Measurements from ENCODE around the gene PLTP.
"Not testable (repeated sequence)": the region's sequence is repeated elsewhere in the genome, so short reads cannot be mapped to it uniquely, and the experiment has no call there.

PLTP gene

DNA sequence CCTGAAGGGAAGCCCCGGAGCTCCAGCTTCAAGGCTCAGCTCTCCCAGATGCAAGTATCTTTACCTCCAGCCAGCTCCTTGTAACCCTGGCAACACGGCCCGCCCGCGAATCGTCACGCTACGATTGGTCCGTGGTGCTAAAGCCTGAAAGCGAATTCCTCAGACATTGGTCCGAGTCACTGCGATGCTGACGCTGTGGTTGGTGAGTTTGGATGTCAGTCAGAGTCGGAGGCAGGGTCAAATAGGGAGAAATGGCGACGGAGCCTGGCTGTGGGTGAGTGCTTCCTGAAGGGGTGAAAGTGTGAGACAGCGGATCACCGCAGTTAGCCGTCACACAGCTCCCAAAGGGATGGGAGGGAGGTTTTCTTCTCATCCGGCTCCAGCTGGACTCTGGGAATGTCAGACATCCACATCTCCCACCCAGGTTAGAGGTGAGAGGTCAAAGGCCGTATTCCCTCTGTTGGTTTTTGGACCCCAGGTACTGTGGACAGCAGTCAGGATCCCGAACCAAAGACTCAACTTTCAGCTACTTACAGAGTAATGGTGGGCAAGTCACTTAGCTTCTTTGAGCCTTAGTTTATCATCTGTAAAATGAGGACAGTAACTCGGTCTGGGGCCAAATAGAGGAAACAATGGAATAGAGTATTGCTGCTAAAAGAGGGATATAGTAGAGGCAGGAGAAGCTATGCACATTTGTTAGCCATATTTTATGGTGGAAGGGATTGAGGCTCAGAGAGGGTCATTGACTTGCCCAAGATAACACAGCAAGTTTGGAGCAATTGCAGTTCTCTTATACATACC is 30.8 kb downstream of the PLTP start, which contains the start of gene ZSWIM1:
TSS of gene ZSWIM1 (plus strand) at position 240 of the 801 bp plus-strand sequence. CDS start 1,366 bp downstream, outside the sequence.
- DNase-seq: peak; percentile 82 to 99 (median 98)

DNA sequence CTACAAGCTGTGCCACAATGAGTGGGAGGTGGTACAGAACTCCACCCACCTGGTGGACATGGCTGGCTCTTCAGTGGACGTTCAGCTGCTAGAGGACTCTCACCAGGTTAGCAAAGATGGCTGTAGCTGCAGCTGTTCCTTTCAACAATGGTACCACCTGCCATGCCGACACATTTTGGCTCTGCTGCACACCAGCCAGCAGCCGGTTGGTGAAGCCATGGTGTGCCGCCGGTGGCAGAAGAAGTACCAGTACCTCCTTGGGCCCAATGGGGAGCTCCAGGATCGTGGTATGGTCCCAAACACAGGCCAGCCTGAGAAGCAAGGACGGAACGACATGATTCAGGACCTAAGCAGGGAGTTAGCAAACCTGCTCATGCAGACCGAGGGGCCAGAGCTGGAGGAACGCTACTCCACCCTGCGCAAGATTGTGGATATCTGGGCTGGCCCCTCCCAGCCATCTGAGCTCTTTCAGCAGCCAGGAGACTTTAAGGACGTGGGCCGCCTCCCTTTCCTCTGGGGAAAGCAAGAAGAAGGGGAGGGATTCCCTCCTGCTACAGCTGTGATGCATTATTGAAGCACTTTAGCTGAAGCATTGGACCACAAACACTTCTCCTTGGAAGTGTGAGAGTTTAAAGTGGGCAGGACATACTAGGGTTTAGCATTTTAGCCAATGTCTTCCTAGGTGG is 33.7 kb downstream of the PLTP start:
- peak in 4 of 58 donors; percentile 3 to 21 (median 20) for DNase-seq

DNA sequence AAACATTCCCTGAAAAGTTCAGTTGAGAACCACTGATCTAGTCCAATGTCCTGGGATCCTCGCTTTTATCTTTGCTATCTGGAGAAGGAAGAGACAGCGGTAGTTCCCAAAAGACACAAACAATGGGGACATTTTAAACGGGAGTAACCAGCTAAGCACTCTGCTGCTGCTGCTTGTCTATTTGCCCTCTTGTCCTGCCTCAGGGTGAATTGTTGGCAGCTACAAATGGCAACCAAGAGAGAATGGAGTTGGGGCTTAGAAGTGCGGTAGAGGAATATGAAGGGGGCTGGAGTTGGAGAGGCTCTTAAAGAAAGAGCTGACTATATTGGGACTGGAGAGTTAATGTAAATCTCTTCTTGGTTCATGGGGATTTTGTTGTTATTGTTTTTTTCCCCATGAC is 37.4 kb downstream of the PLTP start:
- no peak for DNase-seq

DNA sequence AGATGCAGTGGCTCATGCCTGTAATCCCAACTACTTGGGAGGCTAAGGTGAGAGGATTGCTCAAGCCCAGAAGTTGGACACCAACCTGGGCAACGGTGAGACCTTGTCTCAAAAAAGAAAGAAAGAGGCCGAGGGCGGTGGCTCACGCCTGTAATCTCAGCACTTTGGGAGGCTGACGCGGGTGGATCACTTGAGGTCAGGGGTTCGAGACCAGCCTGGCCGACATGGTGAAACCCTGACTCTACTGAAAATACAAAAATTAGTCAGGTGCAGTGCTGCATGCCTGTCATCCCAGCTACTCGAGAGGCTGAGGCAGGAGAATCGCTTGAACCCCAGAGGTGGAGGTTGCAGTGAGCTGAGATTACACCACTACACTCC is 37.9 kb downstream of the PLTP start:
- not testable (repeated sequence) for DNase-seq

DNA sequence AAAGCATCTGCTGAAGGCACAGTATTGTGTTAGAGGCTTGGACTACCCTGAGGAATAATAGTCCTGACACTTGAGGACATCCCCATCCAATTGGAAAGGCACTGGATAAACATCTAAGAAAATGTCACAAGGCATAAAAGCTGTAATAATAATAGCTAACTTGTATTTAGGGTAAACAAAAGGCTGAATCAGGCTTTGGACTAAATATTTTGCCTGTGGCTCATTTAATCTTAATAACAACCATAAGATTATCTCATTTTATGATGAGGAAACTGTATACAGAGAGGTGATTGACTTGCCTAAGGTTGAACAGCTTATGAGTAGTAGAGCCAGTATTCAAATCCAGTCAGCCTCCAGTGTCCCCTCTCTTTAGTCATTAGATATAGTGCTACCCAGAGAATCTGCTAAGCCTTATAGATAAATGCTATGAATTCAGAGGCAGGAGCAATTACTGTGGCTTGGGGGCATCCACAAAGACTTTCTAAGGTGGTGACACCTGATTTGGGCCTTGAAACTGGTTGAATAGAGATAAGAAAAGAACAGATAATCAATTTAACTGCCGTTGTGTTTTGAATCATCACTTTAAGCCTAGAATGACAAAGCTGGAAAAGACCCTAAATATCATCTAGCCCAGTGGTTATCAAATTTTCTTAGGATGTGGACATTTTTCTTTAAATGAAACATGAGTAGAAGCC is 38.4 kb downstream of the PLTP start:
- no peak for DNase-seq

DNA sequence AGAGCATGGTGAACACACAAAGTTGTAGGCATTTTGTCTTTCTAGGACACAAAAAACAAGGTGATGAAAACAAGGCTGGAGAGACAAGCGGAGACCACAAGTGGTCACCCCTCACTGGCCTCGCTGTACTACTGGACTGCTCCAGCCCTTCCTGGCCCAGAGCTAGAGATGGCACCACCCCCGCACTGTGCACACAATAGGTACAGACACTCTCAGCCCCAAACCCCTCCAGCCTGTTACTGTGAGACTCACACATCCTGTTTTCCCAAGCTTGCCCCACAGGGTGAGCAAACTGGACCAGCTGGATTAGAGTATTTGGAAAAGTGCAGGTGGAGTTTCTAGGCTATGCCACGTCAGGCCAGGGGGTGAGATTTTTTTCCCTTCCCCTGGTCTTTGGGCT is 39.3 kb downstream of the PLTP start:
- no peak for DNase-seq

DNA sequence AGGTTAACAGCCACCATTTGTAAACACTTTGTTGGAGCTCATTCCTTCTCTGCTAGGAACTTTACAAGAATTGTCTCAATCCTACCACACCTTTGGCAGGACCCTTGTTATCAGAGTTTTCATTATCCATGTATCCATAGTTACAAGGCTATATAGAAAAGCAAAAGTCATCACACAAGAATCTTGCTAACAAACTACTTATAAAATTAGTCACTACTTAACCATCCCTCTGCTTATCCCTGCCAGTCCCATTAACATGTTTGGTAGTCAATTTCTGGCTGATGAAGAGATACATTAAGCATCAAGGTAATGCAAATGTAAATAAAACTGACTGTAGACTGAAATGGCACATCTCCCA is 44.2 kb downstream of the PLTP start:
- no peak for DNase-seq

DNA sequence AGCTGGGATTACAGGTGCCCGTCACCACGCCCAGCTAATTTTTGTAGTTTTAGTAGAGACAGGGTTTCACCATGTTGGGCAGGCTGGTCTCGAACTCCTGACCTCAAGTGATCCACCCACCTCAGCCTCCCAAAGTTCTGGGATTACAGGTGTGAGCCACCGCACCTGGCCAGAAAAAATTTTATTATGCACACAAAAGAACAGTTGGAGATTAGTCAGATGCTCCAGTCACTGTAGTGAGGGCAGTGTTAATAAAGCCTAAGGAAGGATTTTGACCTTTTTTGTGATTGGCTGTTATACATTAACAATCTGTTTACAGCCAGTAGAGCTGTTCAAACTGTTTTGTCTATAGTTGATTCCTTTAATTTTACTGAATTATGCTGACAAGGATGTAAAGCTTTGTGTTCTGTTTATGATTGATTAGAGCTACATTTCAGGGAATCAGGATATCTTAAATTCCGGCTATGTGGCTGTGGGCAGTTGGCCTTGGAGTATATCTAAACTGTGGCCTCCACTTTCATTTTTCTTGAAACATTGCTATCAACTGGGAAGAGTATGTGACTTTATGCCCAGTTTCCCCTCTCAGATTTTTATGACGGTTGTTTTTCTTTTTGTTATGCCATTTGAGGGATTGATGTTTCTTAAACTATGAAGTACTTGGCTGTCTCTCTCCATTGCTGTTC is 44.7 kb downstream of the PLTP start:
- DNase-seq: no peak

DNA sequence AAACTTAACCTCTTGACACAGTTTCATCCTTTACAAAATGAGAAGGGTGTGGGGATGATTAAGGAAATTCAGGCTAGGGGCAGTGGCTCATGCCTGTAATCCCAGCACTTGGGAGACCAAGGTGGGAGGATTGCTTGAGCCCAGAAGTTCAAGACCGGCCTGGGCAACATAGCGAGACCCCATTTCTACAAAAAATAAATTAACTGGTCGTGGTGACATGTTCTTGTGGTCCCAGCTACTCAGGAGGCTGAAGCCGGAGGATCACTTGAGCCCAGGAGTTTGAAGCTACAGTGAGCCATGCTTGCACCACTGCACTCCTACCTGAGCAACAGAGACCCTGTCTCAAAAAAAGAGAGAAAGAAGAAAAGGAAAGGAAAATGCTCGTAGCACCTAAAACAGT is 45.5 kb downstream of the PLTP start:
- no peak for DNase-seq

DNA sequence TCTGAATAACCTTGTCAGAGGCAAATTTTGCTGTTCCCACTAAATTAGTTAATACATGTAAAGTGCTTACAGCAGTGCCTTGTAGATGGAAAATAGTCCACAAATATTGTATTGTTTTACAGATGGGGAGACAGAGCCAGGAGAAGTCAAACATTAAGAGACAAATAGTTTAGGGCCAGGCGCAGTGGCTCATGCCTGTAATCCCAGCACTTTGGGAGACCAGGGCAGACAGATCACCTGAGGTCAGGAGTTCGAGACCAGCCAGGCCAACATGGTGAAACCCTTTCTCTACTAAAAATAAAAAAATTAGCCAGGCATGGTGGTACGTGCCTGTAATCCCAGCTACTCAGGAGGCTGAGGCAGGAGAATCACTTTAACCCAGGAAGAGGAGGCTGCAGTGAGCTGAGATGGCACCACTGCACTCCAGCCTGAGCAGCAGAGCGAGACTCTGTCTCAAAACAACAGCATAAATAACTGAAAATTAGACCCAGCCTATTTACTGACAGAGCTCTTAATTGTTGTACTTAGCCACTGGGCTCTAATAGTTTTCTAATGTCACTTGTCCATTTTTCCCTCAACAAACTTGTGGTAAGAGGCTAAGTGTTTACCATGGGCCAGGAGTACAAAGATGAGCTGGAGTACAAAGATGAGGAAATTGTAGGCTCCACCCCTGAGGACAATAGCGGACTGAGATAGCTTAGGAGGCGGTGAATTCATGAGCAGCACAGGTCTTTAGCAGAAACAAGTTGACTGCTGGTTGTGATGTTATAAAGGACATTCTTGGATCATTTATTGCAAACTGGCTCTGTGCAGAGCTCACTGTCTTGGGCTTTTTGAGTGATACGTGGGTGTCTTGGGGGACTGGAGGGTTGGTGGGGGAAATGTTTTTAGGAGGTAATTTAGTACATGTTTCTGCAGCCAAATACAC is 48.1 kb downstream of the PLTP start:
- DNase-seq: no peak

DNA sequence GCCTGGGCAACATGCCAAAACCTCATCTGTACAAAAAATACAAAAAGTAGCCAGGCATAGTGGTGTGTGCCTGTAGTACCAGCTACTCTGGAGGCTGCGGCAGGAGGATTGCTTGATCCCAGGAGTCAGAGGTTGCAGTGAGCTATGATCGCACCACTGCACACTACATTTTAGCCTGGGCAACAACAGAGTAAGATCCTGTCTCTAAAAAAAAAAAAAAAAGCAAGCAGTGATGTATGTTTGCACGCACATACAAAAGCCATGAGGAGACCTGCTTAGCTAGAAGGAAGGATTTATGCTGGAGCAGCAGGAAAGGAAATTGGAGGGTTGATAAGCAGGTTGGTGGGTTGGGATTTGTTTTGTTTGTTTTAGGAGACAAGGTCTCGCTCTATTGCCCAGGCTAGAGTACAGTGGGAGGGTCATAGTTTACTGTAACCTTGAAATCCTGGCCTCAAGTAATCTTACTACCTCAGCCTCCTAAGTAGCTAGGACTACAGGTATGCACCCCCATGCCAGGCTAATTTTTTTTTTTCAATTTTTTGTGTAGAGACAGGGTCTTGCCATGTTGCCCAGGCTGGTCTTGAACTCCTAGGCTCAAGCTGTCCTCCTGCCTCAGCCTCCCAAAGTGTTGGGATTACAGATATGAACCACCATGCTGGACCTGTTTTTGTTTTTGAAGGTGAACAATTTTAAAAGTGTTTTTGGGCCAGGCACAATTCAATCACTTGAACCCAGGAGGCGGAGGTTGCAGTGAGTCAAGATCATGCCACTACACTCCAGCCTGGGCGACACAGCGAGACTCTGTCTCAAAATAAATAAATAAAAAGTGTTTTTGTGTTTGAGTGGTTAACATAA is 50.5 kb downstream of the PLTP start:
- peak in 1 of 58 donors; percentile 18 for DNase-seq

DNA sequence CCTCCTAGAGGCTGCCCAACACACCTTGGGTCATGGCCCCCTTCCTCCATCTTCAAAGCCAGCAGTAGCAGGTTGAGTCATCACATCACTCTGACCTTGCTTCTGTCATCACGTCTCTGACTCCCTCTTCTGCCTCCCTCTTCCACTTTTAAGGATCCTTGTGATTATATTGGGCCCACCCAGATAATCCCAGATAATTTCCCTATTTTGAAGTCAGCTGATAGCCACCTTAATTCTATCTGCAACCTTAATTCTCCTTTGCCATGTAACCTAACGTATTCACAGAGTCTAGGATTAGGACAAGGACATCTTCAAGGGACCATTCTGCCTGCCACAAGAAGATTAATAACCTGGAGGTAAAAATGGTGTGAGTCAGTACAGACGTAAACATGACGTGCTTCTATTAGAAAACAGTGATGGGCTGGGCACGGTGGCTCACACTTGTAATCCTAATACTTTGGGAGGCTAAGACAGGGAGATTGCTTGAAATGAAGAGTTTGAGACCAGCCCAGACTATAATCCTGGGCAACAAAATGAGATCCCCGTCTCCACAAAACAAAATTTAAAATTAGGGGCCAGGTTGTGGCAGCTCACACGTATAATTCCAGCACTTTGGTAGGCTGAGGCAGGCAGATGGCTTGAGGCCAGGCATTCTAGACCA is 51.3 kb downstream of the PLTP start:
- no peak for DNase-seq

DNA sequence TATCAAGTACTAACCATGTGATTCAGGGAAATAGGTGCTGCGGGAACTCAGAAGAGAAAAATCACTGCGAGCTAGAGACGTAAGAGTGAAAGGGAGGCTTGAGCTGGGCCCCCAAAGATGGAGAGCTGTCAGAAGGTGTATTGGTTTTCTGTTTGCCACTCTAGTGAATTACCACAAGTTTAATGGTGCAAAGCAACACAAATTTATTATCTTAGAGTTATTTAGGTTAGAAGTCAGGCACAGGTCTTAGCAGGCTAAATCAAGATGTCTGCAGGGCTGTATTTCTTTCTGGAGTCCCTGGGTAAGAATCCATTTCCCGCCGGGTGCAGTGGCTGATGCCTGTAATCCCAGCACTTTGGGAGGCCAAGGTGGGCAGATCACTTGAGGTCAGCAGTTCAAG is 52.0 kb downstream of the PLTP start:
- no peak for DNase-seq

DNA sequence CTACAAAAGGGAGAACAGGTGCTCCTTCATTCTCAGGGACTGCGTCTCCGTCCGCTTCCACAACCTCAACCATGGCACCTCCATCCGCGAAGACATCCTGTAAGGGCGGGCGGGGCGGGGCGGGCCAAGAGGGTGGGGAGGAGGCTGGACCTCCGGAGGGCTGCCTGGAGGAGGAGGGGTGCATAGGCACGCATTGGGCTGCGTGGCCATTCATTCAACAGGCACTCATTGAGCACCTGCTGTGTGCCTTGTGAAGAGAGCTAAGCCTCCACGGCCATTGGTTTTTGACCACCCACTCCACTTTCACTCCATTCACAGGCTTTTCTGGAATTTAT is 54.1 kb downstream of the PLTP start:
- DNase-seq: peak in 2 of 58 donors; percentile 47 to 61

DNA sequence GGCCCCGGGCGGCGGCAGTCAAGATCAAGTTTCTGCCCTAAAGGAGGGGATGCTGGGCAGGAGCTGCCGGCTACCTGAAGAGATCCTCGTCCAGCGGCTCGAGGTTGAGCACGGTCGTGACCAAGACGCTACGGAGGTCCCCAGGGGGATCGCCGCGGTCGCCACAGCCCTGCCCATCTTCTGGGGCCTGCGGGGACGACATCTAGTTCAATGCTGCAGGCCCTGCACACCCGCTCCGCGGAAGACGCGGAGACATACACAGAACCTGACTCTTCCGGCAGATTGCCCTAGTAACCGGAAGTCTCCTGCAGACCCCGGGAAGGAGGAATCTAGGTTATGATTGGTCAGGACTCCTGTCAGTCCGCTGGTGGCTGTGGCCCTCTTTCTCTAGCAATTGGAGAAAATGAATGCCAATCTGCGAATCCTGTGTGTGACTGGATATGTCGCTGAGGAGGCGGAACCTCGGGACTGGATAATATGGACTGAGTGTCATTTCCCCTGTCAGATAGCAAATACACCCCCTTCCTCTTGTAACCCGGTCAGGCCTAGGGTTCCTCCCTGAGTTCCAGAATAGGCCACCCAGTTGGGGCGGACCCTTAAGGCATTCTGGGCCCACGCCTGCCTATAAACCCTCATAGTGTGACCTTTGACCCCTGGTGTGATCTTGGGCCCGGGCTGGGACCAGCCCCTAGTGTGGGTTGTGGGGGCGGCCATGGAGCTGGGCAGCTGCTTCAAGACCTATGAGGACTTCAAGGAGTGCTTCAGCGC is 54.7 kb downstream of the PLTP start, which contains the start of the genes ACOT8 and ZSWIM3:
TSS of gene ACOT8 (minus strand) at position 279 of the 768 bp plus-strand sequence. CDS start at position 202, 77 bp downstream.
TSS of gene ZSWIM3 (plus strand) at position 501 of the 768 bp plus-strand sequence. CDS start at position 713, 212 bp downstream.
- peak; percentile 45 to 99 (median 92) for DNase-seq

DNA sequence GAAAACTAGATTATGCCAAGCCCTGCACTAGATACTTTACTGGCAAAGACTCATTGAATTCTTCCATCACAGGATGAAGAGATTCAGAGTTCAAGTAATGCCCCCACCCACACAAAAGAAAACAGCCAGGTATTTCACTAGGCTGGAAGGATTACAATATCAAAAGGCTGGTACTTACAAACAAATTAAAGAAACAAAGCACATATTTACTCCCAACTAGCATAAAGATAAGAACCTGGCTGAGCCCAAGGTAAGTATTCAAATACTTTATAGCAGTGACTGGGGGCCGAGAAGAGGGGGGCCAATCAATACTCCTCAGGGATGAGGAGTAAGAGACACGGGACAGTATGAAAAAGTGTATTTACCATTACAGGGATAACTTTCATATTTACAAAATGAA is 58.5 kb downstream of the PLTP start:
- DNase-seq: no peak

DNA sequence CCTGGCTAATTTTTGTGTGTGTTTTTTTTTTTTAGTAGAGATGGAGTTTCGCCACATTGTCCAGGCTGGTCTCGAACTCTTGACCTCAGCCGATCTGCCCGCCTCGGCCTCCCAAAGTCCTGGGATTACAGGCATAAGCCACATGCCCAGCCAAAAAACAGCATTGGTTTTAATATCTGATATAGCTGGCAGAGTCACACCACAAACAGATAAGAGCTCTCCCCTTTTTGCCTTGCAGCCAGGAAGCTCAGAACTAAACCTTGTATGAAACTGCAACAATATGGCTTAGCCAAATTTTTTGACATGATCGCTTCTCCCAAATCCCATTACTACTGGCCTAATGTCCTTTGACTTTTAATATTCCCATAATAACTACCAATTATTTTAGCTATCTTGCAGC is 59.6 kb downstream of the PLTP start:
- no peak for DNase-seq

DNA sequence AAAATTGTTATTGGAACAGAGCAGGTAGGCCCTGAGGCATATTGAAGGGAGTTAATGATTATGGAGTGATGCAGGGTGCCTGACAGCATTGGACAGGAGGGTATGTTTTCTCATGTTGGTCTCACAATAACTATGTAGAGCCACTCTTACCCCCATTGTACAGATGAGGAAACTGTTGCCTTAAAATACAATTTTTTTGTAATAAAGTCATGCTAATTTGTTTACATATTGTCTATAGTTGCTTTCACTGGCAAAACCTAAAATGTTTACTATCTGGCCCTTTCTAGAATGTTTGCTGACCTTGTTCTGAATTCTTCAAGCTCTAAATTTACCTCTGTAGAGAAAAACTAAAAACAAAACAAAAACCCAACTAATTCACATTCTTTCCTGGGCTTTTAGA is 60.5 kb downstream of the PLTP start:
- no peak for DNase-seq
